H9 (cell line): ENCODE data around the gene HOXA9. TPM values are rescaled to one million over a fixed set of nuclear protein-coding genes. Genes with fewer than 3 reads are reported as not detected.

Source experiments
- DNase-seq: peaks from one replicate; pipeline ENCODE4 v3.0.0-alpha.2; 2017
- H2AFZ ChIP-seq: one replicate; pipeline ENCODE4 v1.6.1; 2013; ENCODE audit warnings: mild to moderate bottlenecking, low read length, control low read depth, moderate library complexity
- H2AK5ac ChIP-seq: 2 replicates; pipeline ENCODE4 v1.6.1; 2013; ENCODE audit warnings: low read length, control low read depth, mixed read lengths; ENCODE audit not compliant: insufficient read length
- H2BK120ac ChIP-seq: one replicate; pipeline ENCODE4 v1.6.1; 2013; ENCODE audit warnings: low read depth, mild to moderate bottlenecking, low read length, control low read depth, inconsistent platforms; ENCODE audit not compliant: poor library complexity, severe bottlenecking
- H2BK12ac ChIP-seq: 2 replicates; pipeline ENCODE4 v1.6.1; 2013; ENCODE audit warnings: low read length, control low read depth, mixed read lengths, low read depth; ENCODE audit not compliant: insufficient read length
- H2BK15ac ChIP-seq: 2 replicates; pipeline ENCODE4 v1.6.1; 2013; ENCODE audit warnings: low read depth, low read length, control low read depth
- H2BK20ac ChIP-seq: one replicate; pipeline ENCODE4 v1.6.1; 2013; ENCODE audit warnings: low read depth, mild to moderate bottlenecking, low read length, control low read depth, inconsistent platforms; ENCODE audit not compliant: poor library complexity, severe bottlenecking
- H2BK5ac ChIP-seq: 2 replicates; pipeline ENCODE4 v1.6.1; 2013; ENCODE audit warnings: low read length, control low read depth, mixed read lengths; ENCODE audit not compliant: insufficient read length
- H3K14ac ChIP-seq: 2 replicates; pipeline ENCODE4 v1.6.1; 2013; ENCODE audit warnings: low read length, control low read depth; ENCODE audit not compliant: insufficient read depth
- H3K18ac ChIP-seq: 2 replicates; pipeline ENCODE4 v1.6.1; 2013; ENCODE audit warnings: low read depth, mild to moderate bottlenecking, mixed read lengths, low read length, control low read depth; ENCODE audit not compliant: insufficient read length
- H3K23ac ChIP-seq: 2 replicates; pipeline ENCODE4 v1.6.1; 2013; ENCODE audit warnings: low read length, control low read depth, mixed read lengths, low read depth; ENCODE audit not compliant: insufficient read length
- H3K23me2 ChIP-seq: 2 replicates; pipeline ENCODE4 v1.6.1; 2013; ENCODE audit warnings: low read depth, mild to moderate bottlenecking, mixed read lengths, low read length, control low read depth; ENCODE audit not compliant: insufficient read length, poor library complexity, severe bottlenecking
- H3K27ac ChIP-seq: 2 replicates; pipeline ENCODE4 v1.5.1; 2013; ENCODE audit warnings: low read length, control low read depth, mixed read lengths, low read depth; ENCODE audit not compliant: insufficient read length
- H3K27me3 ChIP-seq: 2 replicates; pipeline ENCODE4 v1.6.1; 2013; ENCODE audit warnings: low read length, control low read depth, inconsistent platforms; ENCODE audit not compliant: insufficient read depth
- H3K4ac ChIP-seq: 2 replicates; pipeline ENCODE4 v1.6.1; 2013; ENCODE audit warnings: low read depth, mild to moderate bottlenecking, control low read depth, inconsistent platforms, low read length, moderate library complexity
- H3K4me1 ChIP-seq: 2 replicates; pipeline ENCODE4 v1.6.1; 2013; ENCODE audit warnings: low read length, control low read depth, inconsistent platforms; ENCODE audit not compliant: insufficient read depth
- H3K4me2 ChIP-seq: 2 replicates; pipeline ENCODE4 v1.6.1; 2013; ENCODE audit warnings: low read length, control low read depth, mixed read lengths; ENCODE audit not compliant: insufficient read length, insufficient read depth
- H3K56ac ChIP-seq: 2 replicates; pipeline ENCODE4 v1.6.1; 2013; ENCODE audit warnings: low read depth, mild to moderate bottlenecking, mixed read lengths, low read length, control low read depth; ENCODE audit not compliant: insufficient read length
- H3K79me1 ChIP-seq: 2 replicates; pipeline ENCODE4 v1.6.1; 2013; ENCODE audit warnings: low read depth, mild to moderate bottlenecking, moderate library complexity, low read length, control low read depth, inconsistent platforms; ENCODE audit not compliant: insufficient read depth, poor library complexity, severe bottlenecking
- H3K79me2 ChIP-seq: 2 replicates; pipeline ENCODE4 v1.6.1; 2013; ENCODE audit warnings: low read length, control low read depth, inconsistent platforms; ENCODE audit not compliant: insufficient read depth
- H3K9ac ChIP-seq: 2 replicates; pipeline ENCODE4 v1.6.1; 2013; ENCODE audit warnings: low read length, control low read depth, mixed read lengths; ENCODE audit not compliant: insufficient read length; ENCODE audit errors: extremely low read depth
- H3K9me3 ChIP-seq: one replicate; pipeline ENCODE4 v1.6.1; 2013; ENCODE audit warnings: low read depth, low read length, inconsistent platforms; ENCODE audit not compliant: control insufficient read depth
- H3T11ph ChIP-seq: one replicate; pipeline ENCODE4 v1.6.1; 2013; ENCODE audit warnings: mild to moderate bottlenecking, low read length, control low read depth, inconsistent platforms
- H4K20me1 ChIP-seq: one replicate; pipeline ENCODE4 v1.6.1; 2013; ENCODE audit not compliant: control insufficient read depth, insufficient read length, insufficient read depth
- H4K5ac ChIP-seq: 2 replicates; pipeline ENCODE4 v1.6.1; 2013; ENCODE audit warnings: low read depth, mild to moderate bottlenecking, mixed read lengths, low read length, control low read depth; ENCODE audit not compliant: insufficient read length
- H4K8ac ChIP-seq: replicated peaks from 2 replicates; pipeline ENCODE4 v1.6.1; 2013; ENCODE audit warnings: low read length, control low read depth, mixed read lengths, low read depth; ENCODE audit not compliant: insufficient read length
- H4K91ac ChIP-seq: 2 replicates; pipeline ENCODE4 v1.6.1; 2013; ENCODE audit warnings: low read depth, mild to moderate bottlenecking, moderate library complexity, mixed read lengths, low read length, control low read depth; ENCODE audit not compliant: insufficient read length
- H3K27ac Mint-ChIP-seq, 3 experiments: 2 replicates in 2 of 3; 3 replicates in 1 of 3; pipeline ENCODE4 v1.8.0; 2020 to 2021; ENCODE audit warnings: mixed read lengths in 3 of 3, mild to moderate bottlenecking in 1 of 3, moderate library complexity in 1 of 3
- H3K27me3 Mint-ChIP-seq: 2 replicates; pipeline ENCODE4 v1.8.0; 2021; ENCODE audit warnings: low read depth, mild to moderate bottlenecking, moderate library complexity, mixed read lengths
- H3K36me3 Mint-ChIP-seq, 3 experiments: 2 replicates in 2 of 3; 3 replicates in 1 of 3; pipeline ENCODE4 v1.8.0; 2020 to 2021; ENCODE audit warnings: low read depth in 3 of 3, mixed read lengths in 3 of 3; ENCODE audit not compliant: insufficient read depth in 1 of 3
- H3K4me1 Mint-ChIP-seq, 2 experiments: 2 replicates each; pipeline ENCODE4 v1.8.0; 2020; ENCODE audit warnings: mixed read lengths in 2 of 2
- H3K4me3 Mint-ChIP-seq, 2 experiments: 2 replicates in 1 of 2; 3 replicates in 1 of 2; pipeline ENCODE4 v1.8.0; 2020 to 2021; ENCODE audit warnings: mild to moderate bottlenecking in 2 of 2, mixed read lengths in 2 of 2, moderate library complexity in 1 of 2
- H3K9me3 Mint-ChIP-seq, 2 experiments: 2 replicates in 1 of 2; 3 replicates in 1 of 2; pipeline ENCODE4 v1.8.0; 2020; ENCODE audit warnings: mild to moderate bottlenecking in 2 of 2, mixed read lengths in 2 of 2, moderate library complexity in 1 of 2
- WGBS: extraction: QIAGEN DNeasy Blood & Tissue Kit; methylation state at CpG from one replicate; pipeline ENCODE4 v1.1.7; 2013; ENCODE audit warnings: missing lambda C conversion rate, low lambda C conversion rate, mixed read lengths; ENCODE audit not compliant: insufficient read length; ENCODE audit errors: extremely low coverage; 5-methylcytosine and 5-hydroxymethylcytosine counted together
- total RNA-seq: library from RNA; stranded (reverse); gene quantifications from 2 replicates; pipeline ENCODE4 v1.2.1, GENCODE V29; 2021
- TF ChIP-seq, protein P1 (sequence below): fragments of 200-600 bp; sonication (generic); conservative IDR thresholded peaks from 3 replicates; pipeline ENCODE4 v1.8.0; 2021; ENCODE audit warnings: antibody characterized with exemption, mild to moderate bottlenecking

Gene HOXA9
- total RNA-seq, 1 experiment from 2014 or later, result not detected

DNA sequence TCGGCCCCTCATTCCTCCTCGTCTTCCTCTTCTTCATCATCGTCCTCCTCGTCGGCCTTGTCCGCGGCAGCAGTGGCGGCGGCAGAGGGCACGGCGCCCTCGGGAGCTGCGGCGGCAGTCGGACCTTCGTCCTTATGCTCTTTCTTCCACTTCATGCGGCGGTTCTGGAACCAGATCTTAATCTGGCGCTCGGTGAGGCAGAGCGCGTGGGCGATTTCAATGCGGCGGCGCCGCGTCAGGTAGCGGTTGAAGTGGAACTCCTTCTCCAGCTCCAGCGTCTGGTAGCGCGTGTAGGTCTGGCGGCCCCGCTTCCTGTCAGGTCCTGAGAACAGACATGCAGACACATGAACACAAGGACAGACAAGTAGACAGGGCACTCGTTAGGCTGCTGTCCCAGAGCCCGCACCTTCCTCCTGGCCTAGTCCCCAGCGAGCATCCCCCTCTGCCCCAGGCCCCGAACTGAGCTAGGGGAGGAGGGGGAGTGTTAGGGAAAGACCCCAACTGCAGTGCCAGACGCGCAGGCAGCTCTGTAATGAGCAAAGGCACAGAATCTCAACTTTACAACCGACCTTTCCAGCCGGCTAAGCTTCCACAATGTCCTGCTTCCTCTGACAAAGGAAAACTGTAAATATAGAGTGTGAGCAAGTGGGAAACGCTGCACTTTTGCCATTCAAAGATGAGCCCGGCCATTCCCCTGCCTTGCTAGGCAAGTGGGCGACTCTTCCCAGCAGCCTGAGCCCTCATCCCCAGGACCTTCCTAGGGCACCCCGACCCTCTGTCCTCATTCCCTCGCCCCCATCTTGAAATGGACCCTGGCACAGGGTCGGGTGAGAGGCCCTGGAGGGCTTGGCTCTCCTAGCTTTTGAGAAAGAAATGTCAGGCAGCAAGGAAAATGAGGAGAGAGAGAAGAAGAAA lies 10.2 kb downstream of the HOXA9 start:
- no peak overlapping the region for H3K4ac ChIP-seq
- peaks cover 13 to 22% of the 10 kb centered on the region in 2 experiments for H3K4me1 Mint-ChIP-seq

More for the DNA sequence above, 10.2 kb downstream of the HOXA9 start:
- Histone ChIP-seq H3K23me2 (no peaks in the 10 kb centered on the region), H4K20me1 (no peaks in the 10 kb centered on the region), H4K8ac (no peak overlapping the region), H2BK120ac (no peak overlapping the region), H3K18ac (no peak overlapping the region), H3T11ph (no peak overlapping the region), H3K27me3 (peaks cover 99% of the 10 kb centered on the region), H3K9ac (no peak overlapping the region), H3K56ac (no peak overlapping the region), H3K79me2 (no peaks in the 10 kb centered on the region), H3K79me1 (no peaks in the 10 kb centered on the region), H2BK20ac (no peak overlapping the region), H3K4me1 (no peaks in the 10 kb centered on the region), H2BK15ac (no peak overlapping the region), H4K91ac (no peak overlapping the region), H4K5ac (no peak overlapping the region), H2BK5ac (no peak overlapping the region), H3K9me3 (no peaks in the 10 kb centered on the region), H3K14ac (no peak overlapping the region; the same call in 1 of the 2 replicates), H3K27ac (no peak overlapping the region), H3K4me2 (no peak overlapping the region), H2BK12ac (no peak overlapping the region), H3K23ac (no peak overlapping the region), H2AFZ (no peak overlapping the region), H2AK5ac (no peak overlapping the region)
- no peak for DNase-seq
- Mint-ChIP-seq H3K36me3 (peaks cover 0 to 6% (median 0%) of the 10 kb centered on the region in 3 experiments; a peak in 3 of 7 replicates), H3K4me3 (peak overlapping the region in 1 of 2 experiments; percentile 52; a peak in 1 of 5 replicates), H3K9me3 (peaks cover 16 to 29% of the 10 kb centered on the region in 2 experiments), H3K27me3 (peaks cover 100% of the 10 kb centered on the region), H3K27ac (no peak overlapping the region)
- TF ChIP-seq, protein P1, sequence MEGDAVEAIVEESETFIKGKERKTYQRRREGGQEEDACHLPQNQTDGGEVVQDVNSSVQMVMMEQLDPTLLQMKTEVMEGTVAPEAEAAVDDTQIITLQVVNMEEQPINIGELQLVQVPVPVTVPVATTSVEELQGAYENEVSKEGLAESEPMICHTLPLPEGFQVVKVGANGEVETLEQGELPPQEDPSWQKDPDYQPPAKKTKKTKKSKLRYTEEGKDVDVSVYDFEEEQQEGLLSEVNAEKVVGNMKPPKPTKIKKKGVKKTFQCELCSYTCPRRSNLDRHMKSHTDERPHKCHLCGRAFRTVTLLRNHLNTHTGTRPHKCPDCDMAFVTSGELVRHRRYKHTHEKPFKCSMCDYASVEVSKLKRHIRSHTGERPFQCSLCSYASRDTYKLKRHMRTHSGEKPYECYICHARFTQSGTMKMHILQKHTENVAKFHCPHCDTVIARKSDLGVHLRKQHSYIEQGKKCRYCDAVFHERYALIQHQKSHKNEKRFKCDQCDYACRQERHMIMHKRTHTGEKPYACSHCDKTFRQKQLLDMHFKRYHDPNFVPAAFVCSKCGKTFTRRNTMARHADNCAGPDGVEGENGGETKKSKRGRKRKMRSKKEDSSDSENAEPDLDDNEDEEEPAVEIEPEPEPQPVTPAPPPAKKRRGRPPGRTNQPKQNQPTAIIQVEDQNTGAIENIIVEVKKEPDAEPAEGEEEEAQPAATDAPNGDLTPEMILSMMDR, result no peak
- no CpG with 5 or more reads among the region's 48 CpGs for WGBS
